AG04449 (cell line): ENCODE results near the gene EPHA1.

Source experiments
- CTCF ChIA-PET: fragments of 350-600 bp; formaldehyde crosslinking; extraction: SDS; loops from one replicate; lab custom pipeline; 2021; ENCODE audit warnings: antibody characterized with exemption; lab: Yijun Ruan, JAX
- POLR2A ChIA-PET: fragments of 400-600, 350-600 bp; formaldehyde crosslinking; extraction: SDS; loops from one replicate; lab custom pipeline; 2020; ENCODE audit warnings: antibody characterized with exemption, inconsistent platforms; lab: Yijun Ruan, JAX
- DNase-seq: peaks from one replicate; pipeline ENCODE4 v3.0.0-alpha.2; 2010; ENCODE audit warnings: low read depth, low spot score
- H3K4me3 ChIP-seq: 2 replicates; pipeline ENCODE4 v1.5.1; 2011; ENCODE audit warnings: low read depth, mild to moderate bottlenecking, control low read depth, low read length
- TF ChIP-seq, protein P1 (sequence below): IDR thresholded peaks from one replicate; pipeline ENCODE4 v1.5.1; 2011; ENCODE audit warnings: mild to moderate bottlenecking, moderate library complexity, low read length, control low read depth, inconsistent platforms; ENCODE audit not compliant: insufficient read depth; ENCODE audit errors: missing control alignments

The EPHA1 gene

DNA sequence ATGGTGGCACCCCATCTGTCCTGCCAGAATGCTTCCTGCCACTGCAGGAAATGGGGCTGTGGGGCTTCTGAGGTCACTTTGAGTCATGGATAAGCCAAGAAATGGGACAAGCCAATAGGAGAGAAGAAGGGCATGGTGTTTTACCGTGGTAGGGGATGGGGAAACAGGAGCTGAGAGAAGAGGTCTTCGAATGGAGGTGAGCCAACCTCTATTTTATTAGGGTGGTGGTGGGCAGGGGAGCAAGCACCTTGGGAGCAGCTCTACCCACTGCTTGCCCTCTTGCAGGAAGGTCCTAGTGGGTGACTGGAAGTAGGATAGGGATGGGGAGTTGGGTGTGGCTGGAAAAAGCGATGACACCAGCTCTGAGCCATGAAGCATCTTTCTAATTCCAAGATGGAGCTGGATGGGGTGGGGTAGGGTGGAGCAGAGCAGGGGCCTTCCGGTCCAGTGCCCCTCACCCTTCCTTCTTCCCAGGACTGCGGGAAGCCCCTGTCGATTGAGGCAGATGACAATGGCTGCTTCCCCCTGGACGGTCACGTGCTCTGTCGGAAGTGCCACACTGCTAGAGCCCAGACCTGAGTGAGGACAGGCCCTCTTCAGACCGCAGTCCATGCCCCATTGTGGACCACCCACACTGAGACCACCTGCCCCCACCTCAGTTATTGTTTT is 18.4 kb downstream of the EPHA1 start:
- TF ChIP-seq, protein P1, sequence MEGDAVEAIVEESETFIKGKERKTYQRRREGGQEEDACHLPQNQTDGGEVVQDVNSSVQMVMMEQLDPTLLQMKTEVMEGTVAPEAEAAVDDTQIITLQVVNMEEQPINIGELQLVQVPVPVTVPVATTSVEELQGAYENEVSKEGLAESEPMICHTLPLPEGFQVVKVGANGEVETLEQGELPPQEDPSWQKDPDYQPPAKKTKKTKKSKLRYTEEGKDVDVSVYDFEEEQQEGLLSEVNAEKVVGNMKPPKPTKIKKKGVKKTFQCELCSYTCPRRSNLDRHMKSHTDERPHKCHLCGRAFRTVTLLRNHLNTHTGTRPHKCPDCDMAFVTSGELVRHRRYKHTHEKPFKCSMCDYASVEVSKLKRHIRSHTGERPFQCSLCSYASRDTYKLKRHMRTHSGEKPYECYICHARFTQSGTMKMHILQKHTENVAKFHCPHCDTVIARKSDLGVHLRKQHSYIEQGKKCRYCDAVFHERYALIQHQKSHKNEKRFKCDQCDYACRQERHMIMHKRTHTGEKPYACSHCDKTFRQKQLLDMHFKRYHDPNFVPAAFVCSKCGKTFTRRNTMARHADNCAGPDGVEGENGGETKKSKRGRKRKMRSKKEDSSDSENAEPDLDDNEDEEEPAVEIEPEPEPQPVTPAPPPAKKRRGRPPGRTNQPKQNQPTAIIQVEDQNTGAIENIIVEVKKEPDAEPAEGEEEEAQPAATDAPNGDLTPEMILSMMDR, result no peak
- ChIA-PET POLR2A (interaction anchor here (8.0 kb wide), 1 partner anchor 8 kb away, joined by 104 read pairs; the partner anchor contains the start of gene ZYX), CTCF (interaction anchor here (0.8 to 3.3 kb wide), 3 partner anchors 10 to 26 kb away, joined by 3 to 20 read pairs (median 10); partner anchors contain the start of gene ZYX)
- no peak overlapping the region for H3K4me3 ChIP-seq
- no peak for DNase-seq

- DNase-seq, result no peak
- ChIA-PET POLR2A (interaction anchor here (8.0 kb wide), 1 partner anchor 8 kb away, joined by 104 read pairs; the partner anchor contains the start of gene ZYX), CTCF (interaction anchor here (0.7 to 3.3 kb wide), 2 partner anchors 9 to 27 kb away, joined by 4 to 20 read pairs; partner anchors contain the start of gene ZYX)
- TF ChIP-seq, protein P1, result no peak
- no peak overlapping the region for H3K4me3 ChIP-seq
Observed at GRCh38 chr7:143389316-143390103, 19.1 kb downstream of the EPHA1 start.

- TF ChIP-seq, protein P1, result peak; percentile 2
- POLR2A ChIA-PET, result interaction anchor here (1.0 to 1.6 kb wide), 2 partner anchors 19 to 148 kb away, joined by 4 to 8 read pairs; no protein-coding TSS in a partner anchor
- CTCF ChIA-PET, result interaction anchor here (1.2 to 3.3 kb wide), 4 partner anchors 8 to 148 kb away, joined by 4 to 20 read pairs (median 6); partner anchors contain the start of gene ZYX
Observed at GRCh38 chr7:143388491-143389101, 20.1 kb downstream of the EPHA1 start.

DNA sequence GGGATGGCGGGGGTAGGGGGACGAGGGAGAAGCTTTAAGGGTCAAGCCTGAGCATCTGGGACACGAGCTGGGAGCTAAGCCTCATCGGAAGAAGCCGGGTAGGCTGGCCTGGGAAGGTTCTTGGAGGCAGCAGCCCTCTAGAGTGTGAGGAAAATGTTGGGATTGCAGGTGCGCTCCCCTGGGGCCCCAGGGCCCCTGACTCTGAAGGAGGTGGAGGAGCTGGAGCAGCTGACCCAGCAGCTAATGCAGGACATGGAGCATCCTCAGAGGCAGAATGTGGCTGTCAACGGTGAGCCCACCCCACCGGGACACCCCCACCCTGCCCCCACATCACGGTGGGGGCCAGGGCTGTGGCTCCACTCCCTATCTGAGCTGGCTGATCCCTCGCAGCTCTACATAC is 20.6 kb downstream of the EPHA1 start:
- ChIA-PET CTCF (interaction anchor here (1.2 to 3.3 kb wide), 5 partner anchors 8 to 148 kb away, joined by 3 to 20 read pairs (median 4); partner anchors contain the start of gene ZYX), POLR2A (interaction anchor here (1.0 to 1.6 kb wide), 2 partner anchors 19 to 148 kb away, joined by 4 to 8 read pairs; no protein-coding TSS in a partner anchor)
- no peak for DNase-seq
- no peak overlapping the region for H3K4me3 ChIP-seq
- TF ChIP-seq, protein P1, result no peak

More at GRCh38 chr7:143388491-143389101, 20.1 kb downstream of the EPHA1 start:
- DNase-seq, result no peak
- H3K4me3 ChIP-seq, result no peak overlapping the region

DNA sequence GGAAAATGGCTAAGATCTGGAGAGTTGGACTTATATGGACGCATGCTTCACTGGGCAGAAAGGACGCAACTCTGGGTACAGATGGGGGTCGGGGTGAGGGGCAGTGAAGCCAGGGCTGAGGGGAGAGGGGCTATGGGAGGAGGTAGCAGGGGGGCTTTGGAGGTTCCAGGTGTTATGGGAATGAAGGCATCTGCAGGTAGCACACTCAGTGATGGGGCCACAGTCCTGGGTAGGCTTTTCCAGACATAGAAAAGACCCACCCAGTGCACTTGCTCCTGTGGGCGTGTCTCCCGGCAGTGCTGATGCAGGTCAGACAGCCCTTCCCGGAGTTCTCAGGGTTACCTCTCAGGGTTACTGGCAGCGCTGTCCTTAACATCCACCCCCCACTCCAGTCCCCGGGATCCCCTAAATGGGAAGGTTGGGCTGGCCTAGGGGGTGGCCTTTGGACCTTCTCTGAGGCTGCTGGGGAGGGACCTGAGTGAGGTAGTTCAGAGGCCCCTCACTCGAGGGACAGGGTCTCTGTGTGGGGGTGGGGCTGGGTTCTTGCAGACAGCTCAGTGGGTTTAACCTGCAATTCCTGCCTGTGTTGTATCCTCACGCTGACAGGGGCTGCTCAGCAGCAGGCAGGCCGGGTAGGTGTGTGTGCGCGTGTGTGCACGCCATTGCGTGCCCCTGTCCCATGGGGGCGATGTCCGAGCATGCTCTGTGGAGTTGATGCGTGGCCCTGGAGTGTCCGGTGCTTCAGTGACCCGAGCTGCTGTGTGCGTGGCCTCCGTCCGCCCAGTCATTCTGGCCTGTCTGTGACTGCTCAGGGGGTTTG is 21.3 kb downstream of the EPHA1 start:
- no peak for DNase-seq
- no peak overlapping the region; the same call in 1 of the 2 replicates for H3K4me3 ChIP-seq
- POLR2A ChIA-PET, result interaction anchor here (1.0 to 1.6 kb wide), 2 partner anchors 20 to 147 kb away, joined by 4 to 8 read pairs; no protein-coding TSS in a partner anchor
- CTCF ChIA-PET, result interaction anchor here (1.2 to 3.3 kb wide), 5 partner anchors 7 to 147 kb away, joined by 3 to 20 read pairs (median 4); partner anchors contain the start of gene ZYX
- TF ChIP-seq, protein P1, result no peak
